OCI-LY1 (cell line): ENCODE results near the gene PCDHA2.
"Not testable (repeated sequence)": the region's sequence is repeated elsewhere in the genome, so short reads cannot be mapped to it uniquely, and the experiment has no call there.

Experiments used
- H2AFZ ChIP-seq: fragments of 200-600 bp; sonication (generic), shearing (Covaris generic); 2 replicates; pipeline ENCODE4 v1.6.0; 2014; ENCODE audit warnings: antibody characterized with exemption, mild to moderate bottlenecking, low read length
- H3F3A ChIP-seq: fragments of 200-600 bp; sonication (generic), shearing (Covaris generic); 2 replicates; pipeline ENCODE4 v1.6.0; 2014; ENCODE audit warnings: mild to moderate bottlenecking, antibody characterized with exemption, low read length, moderate library complexity; ENCODE audit not compliant: insufficient read depth
- H3K27ac ChIP-seq: fragments of 200-600 bp; sonication (generic); 2 replicates; pipeline ENCODE4 v1.5.1; 2014; ENCODE audit warnings: low read length, mixed run types, mild to moderate bottlenecking, low read depth; ENCODE audit not compliant: poor library complexity, severe bottlenecking
- H3K27me3 ChIP-seq: fragments of 200-600 bp; sonication (generic); 2 replicates; pipeline ENCODE4 v1.6.0; 2014; ENCODE audit warnings: antibody characterized with exemption, mild to moderate bottlenecking, low read length, moderate library complexity; ENCODE audit not compliant: insufficient read depth
- H3K36me3 ChIP-seq: fragments of 200-600 bp; sonication (generic); 2 replicates; pipeline ENCODE4 v1.6.1; 2014; ENCODE audit warnings: mild to moderate bottlenecking, antibody characterized with exemption, low read length, moderate library complexity, mixed read lengths; ENCODE audit not compliant: insufficient read depth
- H3K4me1 ChIP-seq: fragments of 200-600 bp; sonication (generic); 2 replicates; pipeline ENCODE4 v1.5.1; 2014; ENCODE audit warnings: mild to moderate bottlenecking, low read length, moderate library complexity; ENCODE audit not compliant: insufficient read depth, severe bottlenecking
- H3K4me2 ChIP-seq: fragments of 200-600 bp; sonication (generic), shearing (Covaris generic); 2 replicates; pipeline ENCODE4 v1.6.1; 2014; ENCODE audit warnings: low read length
- H3K4me3 ChIP-seq: fragments of 200-600 bp; sonication (generic); 2 replicates; pipeline ENCODE4 v1.5.1; 2014; ENCODE audit warnings: low read length, low read depth, mild to moderate bottlenecking, mixed read lengths; ENCODE audit not compliant: poor library complexity, severe bottlenecking
- H3K79me2 ChIP-seq: fragments of 200-600 bp; shearing (Covaris generic); 2 replicates; pipeline ENCODE4 v1.6.1; 2016; ENCODE audit warnings: mixed run types, low read length, mixed read lengths; ENCODE audit not compliant: insufficient read depth
- H3K9ac ChIP-seq: fragments of 200-600 bp; sonication (generic), shearing (Covaris generic); 2 replicates; pipeline ENCODE4 v1.6.1; 2014; ENCODE audit warnings: mild to moderate bottlenecking, low read length, mixed read lengths
- H3K9me2 ChIP-seq: fragments of 200-600 bp; sonication (generic), shearing (Covaris generic); 2 replicates; pipeline ENCODE4 v1.6.1; 2014; ENCODE audit warnings: low read depth, mild to moderate bottlenecking, low read length, mixed read lengths
- H3K9me3 ChIP-seq: fragments of 200-600 bp; shearing (Covaris generic); 2 replicates; pipeline ENCODE4 v1.6.1; 2014; ENCODE audit warnings: low read length, mixed read lengths
- H4K20me1 ChIP-seq: fragments of 200-600 bp; sonication (generic), shearing (Covaris generic); 2 replicates; pipeline ENCODE4 v1.6.0; 2016; ENCODE audit warnings: mild to moderate bottlenecking, low read length; ENCODE audit not compliant: insufficient read depth
- CTCF ChIP-seq: fragments of 200-600 bp; sonication (generic), shearing (Covaris generic); IDR thresholded peaks from 2 replicates; pipeline ENCODE4 v1.5.1; 2017; ENCODE audit warnings: mild to moderate bottlenecking, antibody characterized with exemption, low read length, moderate library complexity, mixed read lengths
- EZH2 ChIP-seq: fragments of 200-600 bp; sonication (generic), shearing (Covaris generic); IDR thresholded peaks from 2 replicates; pipeline ENCODE4 v1.8.0; 2017; ENCODE audit warnings: borderline replicate concordance, mixed run types, mild to moderate bottlenecking, antibody characterized with exemption, low read length, moderate library complexity, mixed read lengths

Gene PCDHA2

GRCh38 chr5:140791089-140791488, 3.6 kb upstream of the PCDHA2 start:
- H3K9me2 ChIP-seq = no peaks in the 10 kb centered on the region; the same call in 1 of the 2 replicates
- H3K36me3 ChIP-seq = no peaks in the 10 kb centered on the region
- no peaks in the 10 kb centered on the region for H3K79me2 ChIP-seq
- TF ChIP-seq EZH2 = no peak
- TF ChIP-seq CTCF = no peak
- no peak overlapping the region for H3K9ac ChIP-seq
- H4K20me1 ChIP-seq = no peaks in the 10 kb centered on the region
- no peak overlapping the region for H2AFZ ChIP-seq
- no peak overlapping the region for H3K4me2 ChIP-seq
- H3K4me1 ChIP-seq = no peaks in the 10 kb centered on the region
- H3K9me3 ChIP-seq = no peaks in the 10 kb centered on the region; the same call in 1 of the 2 replicates
- H3K27me3 ChIP-seq = no peaks in the 10 kb centered on the region
- no peaks in the 10 kb centered on the region for H3F3A ChIP-seq
- no peak overlapping the region for H3K4me3 ChIP-seq
- H3K27ac ChIP-seq = no peak overlapping the region

- no peaks in the 10 kb centered on the region; the same call in 1 of the 2 replicates for H3K9me2 ChIP-seq
- H3K4me3 ChIP-seq = no peak overlapping the region
- H3K27me3 ChIP-seq = no peaks in the 10 kb centered on the region
- no peaks in the 10 kb centered on the region for H3K36me3 ChIP-seq
- H3K4me1 ChIP-seq = no peaks in the 10 kb centered on the region
- H3K9ac ChIP-seq = no peak overlapping the region
- TF ChIP-seq EZH2 (no peak), CTCF (no peak)
- no peak overlapping the region for H3K4me2 ChIP-seq
- no peak overlapping the region for H2AFZ ChIP-seq
- H3K27ac ChIP-seq = no peak overlapping the region
- H3K9me3 ChIP-seq = no peaks in the 10 kb centered on the region
- H3F3A ChIP-seq = no peaks in the 10 kb centered on the region
- H4K20me1 ChIP-seq = no peaks in the 10 kb centered on the region
- H3K79me2 ChIP-seq = no peaks in the 10 kb centered on the region
Observed at GRCh38 chr5:140795259-140795641, 598 bp downstream of the PCDHA2 start.

- not testable (repeated sequence) for H3K79me2 ChIP-seq, H3K9me3 ChIP-seq, H4K20me1 ChIP-seq, H3K36me3 ChIP-seq, H3K27ac ChIP-seq, H3K9ac ChIP-seq, H3K4me3 ChIP-seq, H3F3A ChIP-seq, H2AFZ ChIP-seq, H3K4me1 ChIP-seq, H3K27me3 ChIP-seq, H3K9me2 ChIP-seq, H3K4me2 ChIP-seq
Observed at GRCh38 chr5:140796072-140796717, 1.5 kb downstream of the PCDHA2 start.

GRCh38 chr5:140796718-140797095, 2.1 kb downstream of the PCDHA2 start:
- H3K4me3 ChIP-seq = no peak overlapping the region
- H3K27ac ChIP-seq = no peak overlapping the region
- H3K27me3 ChIP-seq = no peaks in the 10 kb centered on the region
- no peaks in the 10 kb centered on the region; the same call in 1 of the 2 replicates for H3K9me2 ChIP-seq
- no peaks in the 10 kb centered on the region for H3K4me1 ChIP-seq
- H3K9me3 ChIP-seq = no peaks in the 10 kb centered on the region
- TF ChIP-seq EZH2 = no peak
- no peak for TF ChIP-seq CTCF
- no peak overlapping the region for H2AFZ ChIP-seq
- H4K20me1 ChIP-seq = no peaks in the 10 kb centered on the region
- no peak overlapping the region for H3K9ac ChIP-seq
- no peaks in the 10 kb centered on the region for H3K79me2 ChIP-seq
- H3K4me2 ChIP-seq = no peak overlapping the region
- no peaks in the 10 kb centered on the region for H3F3A ChIP-seq
- no peaks in the 10 kb centered on the region for H3K36me3 ChIP-seq
